Measurements from ENCODE around the gene FAM131B. TPM values are rescaled to one million over a fixed set of nuclear protein-coding genes. Genes with fewer than 3 reads are reported as not detected.

Gene FAM131B
- total RNA-seq, 1 experiment from 2014 or later: 17.3 TPM

DNA sequence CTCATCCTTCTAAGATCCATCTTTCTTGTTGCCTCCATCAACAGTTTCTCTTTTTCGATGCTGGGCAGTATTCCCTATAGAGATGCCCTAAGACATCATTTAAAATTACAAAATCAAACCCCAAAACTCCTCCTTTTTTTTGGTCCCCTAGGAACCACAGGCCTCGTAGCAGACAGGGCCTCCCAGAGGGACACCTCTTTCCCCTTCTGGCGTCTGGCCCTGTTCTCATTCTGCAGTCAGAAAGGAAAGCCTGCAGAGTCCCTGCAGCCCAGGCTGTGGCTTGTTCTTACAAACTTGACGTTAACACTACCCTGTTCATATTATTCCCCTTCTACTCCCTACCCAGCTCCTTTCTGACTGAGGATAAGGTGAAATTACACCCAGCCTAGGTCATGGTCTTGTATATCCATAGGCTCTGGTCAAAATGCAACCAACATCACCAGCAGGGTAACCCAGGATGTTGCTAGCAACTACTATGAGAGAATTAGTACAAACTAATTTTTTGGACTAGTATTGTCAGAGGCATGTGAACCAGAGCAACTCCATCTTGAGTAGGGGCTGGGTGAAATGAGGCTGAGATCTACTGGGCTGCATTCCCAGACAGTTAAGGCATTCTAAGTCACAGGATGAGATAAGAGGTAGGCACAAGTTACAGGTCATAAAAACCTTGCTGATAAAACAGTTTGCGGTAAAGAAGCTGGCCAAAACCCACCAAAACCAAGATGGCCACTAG, 49.6 kb upstream of the FAM131B start:
- TF ChIP-seq, protein P1, sequence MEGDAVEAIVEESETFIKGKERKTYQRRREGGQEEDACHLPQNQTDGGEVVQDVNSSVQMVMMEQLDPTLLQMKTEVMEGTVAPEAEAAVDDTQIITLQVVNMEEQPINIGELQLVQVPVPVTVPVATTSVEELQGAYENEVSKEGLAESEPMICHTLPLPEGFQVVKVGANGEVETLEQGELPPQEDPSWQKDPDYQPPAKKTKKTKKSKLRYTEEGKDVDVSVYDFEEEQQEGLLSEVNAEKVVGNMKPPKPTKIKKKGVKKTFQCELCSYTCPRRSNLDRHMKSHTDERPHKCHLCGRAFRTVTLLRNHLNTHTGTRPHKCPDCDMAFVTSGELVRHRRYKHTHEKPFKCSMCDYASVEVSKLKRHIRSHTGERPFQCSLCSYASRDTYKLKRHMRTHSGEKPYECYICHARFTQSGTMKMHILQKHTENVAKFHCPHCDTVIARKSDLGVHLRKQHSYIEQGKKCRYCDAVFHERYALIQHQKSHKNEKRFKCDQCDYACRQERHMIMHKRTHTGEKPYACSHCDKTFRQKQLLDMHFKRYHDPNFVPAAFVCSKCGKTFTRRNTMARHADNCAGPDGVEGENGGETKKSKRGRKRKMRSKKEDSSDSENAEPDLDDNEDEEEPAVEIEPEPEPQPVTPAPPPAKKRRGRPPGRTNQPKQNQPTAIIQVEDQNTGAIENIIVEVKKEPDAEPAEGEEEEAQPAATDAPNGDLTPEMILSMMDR (conservative IDR thresholded peaks at IDR 0.05): 0 out of 3 replicates have a peak, but pooled peaks have one; percentile 23
- no CpG with 5 or more reads among the region's 5 CpGs for WGBS (ENCODE audit: extremely low coverage, insufficient read length, low lambda C conversion rate)
- Histone ChIP-seq H2BK5ac (ENCODE audit: insufficient read length, low read length) (no peak overlapping the region), H2BK20ac (ENCODE audit: low read depth, low read length, poor library complexity, severe bottlenecking) (no peak overlapping the region), H4K91ac (ENCODE audit: insufficient read length, low read depth, low read length) (no peak overlapping the region), H3K9ac (ENCODE audit: extremely low read depth, insufficient read length, low read length) (no peak overlapping the region), H3K4ac (ENCODE audit: low read depth, low read length) (no peak overlapping the region), H2AFZ (ENCODE audit: low read length) (no peak overlapping the region), H2BK15ac (ENCODE audit: low read depth, low read length) (no peak overlapping the region), H3K4me2 (ENCODE audit: insufficient read depth, insufficient read length, low read length) (no peak overlapping the region), H3K9me3 (ENCODE audit: control insufficient read depth, low read depth, low read length) (no peaks in the 10 kb centered on the region), H3K27me3 (ENCODE audit: insufficient read depth, low read length) (no peaks in the 10 kb centered on the region), H2BK120ac (ENCODE audit: low read depth, low read length, poor library complexity, severe bottlenecking) (no peak overlapping the region), H3T11ph (ENCODE audit: low read length) (no peak overlapping the region), H3K18ac (ENCODE audit: insufficient read length, low read depth, low read length) (no peak overlapping the region), H3K79me2 (ENCODE audit: insufficient read depth, low read length) (peaks cover 3% of the 10 kb centered on the region; the same call in 1 of the 2 replicates), H4K8ac (replicated peaks; ENCODE audit: insufficient read length, low read depth, low read length) (no peak overlapping the region), H3K23me2 (ENCODE audit: insufficient read length, low read depth, low read length, poor library complexity, severe bottlenecking) (peaks cover 10% of the 10 kb centered on the region), H3K27ac (ENCODE audit: insufficient read length, low read depth, low read length) (no peak overlapping the region), H3K56ac (ENCODE audit: insufficient read length, low read depth, low read length) (no peak overlapping the region), H4K20me1 (ENCODE audit: control insufficient read depth, insufficient read depth, insufficient read length) (no peaks in the 10 kb centered on the region), H3K79me1 (ENCODE audit: insufficient read depth, low read depth, low read length, poor library complexity, severe bottlenecking) (no peaks in the 10 kb centered on the region), H2BK12ac (ENCODE audit: insufficient read length, low read depth, low read length) (no peak overlapping the region), H3K14ac (ENCODE audit: insufficient read depth, low read length) (no peak overlapping the region), H3K4me1 (ENCODE audit: insufficient read depth, low read length) (peaks cover 23% of the 10 kb centered on the region), H2AK5ac (ENCODE audit: insufficient read length, low read length) (no peak overlapping the region), H3K23ac (ENCODE audit: insufficient read length, low read depth, low read length) (no peak overlapping the region), H4K5ac (ENCODE audit: insufficient read length, low read depth, low read length) (no peak overlapping the region)
- no peak overlapping the region for H3K4me3 Mint-ChIP-seq
- DNase-seq: no peak
- peaks cover 64 to 67% of the 10 kb centered on the region in 2 experiments for H3K4me1 Mint-ChIP-seq
- H3K36me3 Mint-ChIP-seq (ENCODE audit: insufficient read depth in 1 of 3, low read depth in 3 of 3): peaks cover under 1 to 7% (median 2%) of the 10 kb centered on the region in 3 experiments; a peak in 4 of 7 replicates
- H3K9me3 Mint-ChIP-seq: no peaks in the 10 kb centered on the region
- H3K27ac Mint-ChIP-seq: peak overlapping the region in 2 of 3 experiments; percentile 32 to 60; a peak in 3 of 7 replicates
- H3K27me3 Mint-ChIP-seq (ENCODE audit: low read depth): no peaks in the 10 kb centered on the region
